Activated T-cell treated with anti-CD3 and anti-CD28 coated beads, Interleukin-2, amount 50 U/mL, for 4 hours (primary cell): ENCODE results near the gene SMYD3. TPM values are rescaled to one million over a fixed set of nuclear protein-coding genes. Genes with fewer than 3 reads are reported as not detected.

ENCODE experiments used
- ATAC-seq, 2 donors: fragments of 200-7000 bp; cut with Tn5 transposase; one replicate each; pipeline ENCODE4 v1.10.0; 2021
- DNase-seq: peaks from one replicate; pipeline ENCODE4 v3.0.0-alpha.2; 2020
- H3K27me3 Mint-ChIP-seq: one replicate; pipeline ENCODE4 v1.8.0; 2021; ENCODE audit warnings: low read depth, mixed read lengths
- H3K36me3 Mint-ChIP-seq: one replicate; pipeline ENCODE4 v1.8.0; 2022; ENCODE audit warnings: mixed read lengths; ENCODE audit not compliant: insufficient read depth
- H3K4me1 Mint-ChIP-seq: one replicate; pipeline ENCODE4 v1.8.0; 2021; ENCODE audit warnings: low read depth, mixed read lengths
- H3K4me3 Mint-ChIP-seq: one replicate; pipeline ENCODE4 v1.8.0; 2021; ENCODE audit warnings: mild to moderate bottlenecking, moderate library complexity, mixed read lengths
- H3K9me3 Mint-ChIP-seq: one replicate; pipeline ENCODE4 v1.8.0; 2021; ENCODE audit warnings: mixed read lengths
- total RNA-seq, 3 donors: library from RNA; stranded (reverse); gene quantifications; one replicate each; pipeline ENCODE4 v1.2.1, GENCODE V29; 2021

Gene SMYD3
- total RNA-seq, 3 donors from 2014 or later: 10.7 to 13.0 (median 11.9) TPM

GRCh38 chr1:246397046-246397445 lies 110.0 kb downstream of the SMYD3 start:
- Mint-ChIP-seq H3K9me3 (peaks cover 6% of the 10 kb centered on the region), H3K4me3 (no peak overlapping the region)
- no peak for ATAC-seq

GRCh38 chr1:246396322-246396721 lies 110.8 kb downstream of the SMYD3 start:
- H3K9me3 Mint-ChIP-seq: peaks cover 13% of the 10 kb centered on the region
- H3K4me1 Mint-ChIP-seq: no peaks in the 10 kb centered on the region
- DNase-seq (no peak), ATAC-seq (no peak)
- peaks cover 28% of the 10 kb centered on the region for H3K36me3 Mint-ChIP-seq
- H3K4me3 Mint-ChIP-seq: no peak overlapping the region
- no peaks in the 10 kb centered on the region for H3K27me3 Mint-ChIP-seq

More at GRCh38 chr1:246397046-246397445, 110.0 kb downstream of the SMYD3 start:
- H3K4me1 Mint-ChIP-seq: no peaks in the 10 kb centered on the region
- DNase-seq: no peak
- peaks cover 21% of the 10 kb centered on the region for H3K36me3 Mint-ChIP-seq
- no peaks in the 10 kb centered on the region for H3K27me3 Mint-ChIP-seq

GRCh38 chr1:246394121-246394520 lies 113.0 kb downstream of the SMYD3 start:
- H3K9me3 Mint-ChIP-seq: peaks cover 21% of the 10 kb centered on the region
- H3K36me3 Mint-ChIP-seq: peaks cover 34% of the 10 kb centered on the region
- H3K4me1 Mint-ChIP-seq: no peaks in the 10 kb centered on the region
- DNase-seq (no peak), ATAC-seq (no peak)
- H3K4me3 Mint-ChIP-seq: no peak overlapping the region
- no peaks in the 10 kb centered on the region for H3K27me3 Mint-ChIP-seq

- H3K27me3 Mint-ChIP-seq: no peaks in the 10 kb centered on the region
These were observed 116.2 kb downstream of the SMYD3 start for GRCh38 chr1:246390855-246391254.

GRCh38 chr1:246384616-246385015 lies 122.5 kb downstream of the SMYD3 start:
- Mint-ChIP-seq H3K36me3 (peaks cover 3% of the 10 kb centered on the region), H3K9me3 (no peaks in the 10 kb centered on the region), H3K4me3 (no peak overlapping the region), H3K27me3 (no peaks in the 10 kb centered on the region), H3K4me1 (peaks cover 1% of the 10 kb centered on the region)
- DNase-seq (no peak), ATAC-seq (no peak)

More at GRCh38 chr1:246390855-246391254, 116.2 kb downstream of the SMYD3 start:
- Mint-ChIP-seq H3K4me1 (no peaks in the 10 kb centered on the region), H3K9me3 (peaks cover 21% of the 10 kb centered on the region), H3K36me3 (peaks cover 25% of the 10 kb centered on the region), H3K4me3 (no peak overlapping the region)
- DNase-seq: no peak
- ATAC-seq: no peak

- no peaks in the 10 kb centered on the region for H3K9me3 Mint-ChIP-seq
- H3K4me3 Mint-ChIP-seq: no peak overlapping the region
- H3K36me3 Mint-ChIP-seq: peaks cover 3% of the 10 kb centered on the region
- H3K4me1 Mint-ChIP-seq: peaks cover 1% of the 10 kb centered on the region
- ATAC-seq: no peak
- DNase-seq: no peak
- H3K27me3 Mint-ChIP-seq: no peaks in the 10 kb centered on the region
These were observed 123.3 kb downstream of the SMYD3 start for GRCh38 chr1:246383791-246384190.

GRCh38 chr1:246383239-246383589 lies 123.9 kb downstream of the SMYD3 start:
- DNase-seq (no peak), ATAC-seq (peak; percentile 43 to 48)
- Mint-ChIP-seq H3K4me1 (peaks cover 1% of the 10 kb centered on the region), H3K36me3 (peaks cover 3% of the 10 kb centered on the region), H3K27me3 (no peaks in the 10 kb centered on the region), H3K4me3 (no peak overlapping the region), H3K9me3 (no peaks in the 10 kb centered on the region)

- ATAC-seq: no peak
- H3K4me3 Mint-ChIP-seq: no peak overlapping the region
- peaks cover 1% of the 10 kb centered on the region for H3K4me1 Mint-ChIP-seq
- peaks cover 4% of the 10 kb centered on the region for H3K36me3 Mint-ChIP-seq
- H3K9me3 Mint-ChIP-seq: no peaks in the 10 kb centered on the region
- no peaks in the 10 kb centered on the region for H3K27me3 Mint-ChIP-seq
- DNase-seq: no peak
These were observed 124.4 kb downstream of the SMYD3 start for GRCh38 chr1:246382589-246383238.

- Mint-ChIP-seq H3K9me3 (no peaks in the 10 kb centered on the region), H3K36me3 (peaks cover 4% of the 10 kb centered on the region), H3K4me1 (peaks cover 1% of the 10 kb centered on the region), H3K27me3 (no peaks in the 10 kb centered on the region), H3K4me3 (no peak overlapping the region)
- DNase-seq (no peak), ATAC-seq (no peak)
These were observed 125.6 kb downstream of the SMYD3 start for GRCh38 chr1:246381452-246381851.

- Mint-ChIP-seq H3K27me3 (no peaks in the 10 kb centered on the region), H3K4me1 (no peaks in the 10 kb centered on the region), H3K36me3 (peaks cover 2% of the 10 kb centered on the region), H3K4me3 (no peak overlapping the region), H3K9me3 (no peaks in the 10 kb centered on the region)
- ATAC-seq: no peak
- no peak for DNase-seq
These were observed 129.4 kb downstream of the SMYD3 start for GRCh38 chr1:246377625-246378153.

GRCh38 chr1:246373828-246374569 lies 133.1 kb downstream of the SMYD3 start:
- peaks cover 2% of the 10 kb centered on the region for H3K36me3 Mint-ChIP-seq
- no peak for ATAC-seq
- DNase-seq: no peak
- H3K27me3 Mint-ChIP-seq: no peaks in the 10 kb centered on the region
- no peaks in the 10 kb centered on the region for H3K9me3 Mint-ChIP-seq
- H3K4me1 Mint-ChIP-seq: no peaks in the 10 kb centered on the region
- no peak overlapping the region for H3K4me3 Mint-ChIP-seq

- H3K4me3 Mint-ChIP-seq: no peak overlapping the region
- H3K4me1 Mint-ChIP-seq: no peaks in the 10 kb centered on the region
- H3K9me3 Mint-ChIP-seq: no peaks in the 10 kb centered on the region
- no peaks in the 10 kb centered on the region for H3K27me3 Mint-ChIP-seq
- ATAC-seq: no peak
- no peak for DNase-seq
- peaks cover 2% of the 10 kb centered on the region for H3K36me3 Mint-ChIP-seq
These were observed 134.5 kb downstream of the SMYD3 start for GRCh38 chr1:246372559-246372958.

GRCh38 chr1:246367041-246367440 lies 140.0 kb downstream of the SMYD3 start:
- Mint-ChIP-seq H3K4me1 (peaks cover 19% of the 10 kb centered on the region), H3K27me3 (no peaks in the 10 kb centered on the region), H3K36me3 (peaks cover 2% of the 10 kb centered on the region), H3K9me3 (no peaks in the 10 kb centered on the region), H3K4me3 (no peak overlapping the region)
- DNase-seq: no peak
- no peak for ATAC-seq

- no peak overlapping the region for H3K4me3 Mint-ChIP-seq
- H3K36me3 Mint-ChIP-seq: peaks cover 7% of the 10 kb centered on the region
- H3K9me3 Mint-ChIP-seq: peaks cover 4% of the 10 kb centered on the region
- H3K27me3 Mint-ChIP-seq: no peaks in the 10 kb centered on the region
- no peak for DNase-seq
- ATAC-seq: no peak
- peaks cover 19% of the 10 kb centered on the region for H3K4me1 Mint-ChIP-seq
These were observed 141.4 kb downstream of the SMYD3 start for GRCh38 chr1:246365708-246366107.

- peak overlapping the region; percentile 11 for H3K4me3 Mint-ChIP-seq
- ATAC-seq: peak; percentile 75 to 84
- peaks cover 9% of the 10 kb centered on the region for H3K36me3 Mint-ChIP-seq
- no peak for DNase-seq
- no peaks in the 10 kb centered on the region for H3K27me3 Mint-ChIP-seq
- peaks cover 19% of the 10 kb centered on the region for H3K4me1 Mint-ChIP-seq
- H3K9me3 Mint-ChIP-seq: peaks cover 9% of the 10 kb centered on the region
These were observed 142.6 kb downstream of the SMYD3 start for GRCh38 chr1:246364415-246364941.
